Measurements from ENCODE around the gene CNOT4. TPM values are rescaled to one million over a fixed set of nuclear protein-coding genes. Genes with fewer than 3 reads are reported as not detected.

CNOT4 gene
- total RNA-seq, 1 experiment from 2014 or later: 14.6 TPM

DNA sequence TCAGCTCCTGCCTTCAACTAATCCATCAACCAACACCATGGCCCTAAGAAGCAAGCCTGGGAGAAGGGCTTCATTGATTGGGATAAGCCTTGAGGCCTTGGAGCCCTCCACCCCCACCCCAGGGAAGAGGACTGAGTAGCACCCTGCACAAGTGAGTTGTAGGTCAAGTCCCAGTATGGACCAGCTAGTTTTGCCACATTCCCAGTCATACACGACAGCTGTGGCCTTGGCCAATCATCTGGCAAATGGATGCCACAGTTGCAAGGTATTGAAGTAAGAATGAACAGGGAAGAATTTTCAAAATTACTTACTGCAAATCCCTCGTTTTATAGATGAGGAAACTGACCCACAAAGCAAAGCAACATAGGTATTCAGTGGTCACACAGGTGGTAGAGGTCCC, 166.5 kb downstream of the CNOT4 start (continued):
- no peak for TF ChIP-seq TCF7 (CRISPR knock-in tag; IDR thresholded peaks at IDR 0.05; ENCODE audit: low read depth)

DNA sequence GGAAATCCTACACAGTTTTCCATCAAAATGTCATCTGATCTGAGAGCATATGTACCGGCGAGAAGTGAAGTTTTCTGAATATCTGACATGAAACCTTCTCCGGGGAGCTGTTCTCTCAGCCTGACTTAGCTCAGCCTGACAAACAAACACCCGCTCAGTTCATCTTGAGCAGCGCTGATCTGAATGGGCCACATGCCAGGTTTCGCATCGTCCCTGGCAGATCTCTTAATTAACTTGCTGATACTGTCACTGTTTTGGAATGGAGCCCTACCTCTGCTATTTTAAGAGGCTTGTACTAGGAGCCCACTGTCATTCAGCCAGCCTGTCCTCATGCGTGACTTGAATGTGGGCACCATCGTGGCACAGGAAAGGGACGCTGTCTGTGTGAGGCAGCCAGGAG, 167.0 kb downstream of the CNOT4 start:
- no peak for DNase-seq (ENCODE audit: low spot score)
- no peak overlapping the region for H3K4me3 Mint-ChIP-seq
- CTCF ChIA-PET: interaction anchor here (1.1 to 4.8 kb wide), 2 partner anchors 62 to 68 kb away, joined by 6 to 22 read pairs; no protein-coding TSS in a partner anchor

More for the DNA sequence above, 167.0 kb downstream of the CNOT4 start:
- POLR2A ChIA-PET: no interaction called here
- Mint-ChIP-seq H3K4me1 (no peaks in the 10 kb centered on the region), H3K9me3 (no peaks in the 10 kb centered on the region), H3K27me3 (ENCODE audit: low read depth) (no peaks in the 10 kb centered on the region), H3K27ac (no peak overlapping the region), H3K36me3 (no peaks in the 10 kb centered on the region)
- no peak for TF ChIP-seq FOXK1 (CRISPR knock-in tag; IDR thresholded peaks at IDR 0.05)
- TF ChIP-seq, protein P1, sequence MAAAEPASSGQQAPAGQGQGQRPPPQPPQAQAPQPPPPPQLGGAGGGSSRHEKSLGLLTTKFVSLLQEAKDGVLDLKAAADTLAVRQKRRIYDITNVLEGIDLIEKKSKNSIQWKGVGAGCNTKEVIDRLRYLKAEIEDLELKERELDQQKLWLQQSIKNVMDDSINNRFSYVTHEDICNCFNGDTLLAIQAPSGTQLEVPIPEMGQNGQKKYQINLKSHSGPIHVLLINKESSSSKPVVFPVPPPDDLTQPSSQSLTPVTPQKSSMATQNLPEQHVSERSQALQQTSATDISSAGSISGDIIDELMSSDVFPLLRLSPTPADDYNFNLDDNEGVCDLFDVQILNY (CRISPR knock-in tag; IDR thresholded peaks at IDR 0.05): no peak
- TF ChIP-seq, protein P2, sequence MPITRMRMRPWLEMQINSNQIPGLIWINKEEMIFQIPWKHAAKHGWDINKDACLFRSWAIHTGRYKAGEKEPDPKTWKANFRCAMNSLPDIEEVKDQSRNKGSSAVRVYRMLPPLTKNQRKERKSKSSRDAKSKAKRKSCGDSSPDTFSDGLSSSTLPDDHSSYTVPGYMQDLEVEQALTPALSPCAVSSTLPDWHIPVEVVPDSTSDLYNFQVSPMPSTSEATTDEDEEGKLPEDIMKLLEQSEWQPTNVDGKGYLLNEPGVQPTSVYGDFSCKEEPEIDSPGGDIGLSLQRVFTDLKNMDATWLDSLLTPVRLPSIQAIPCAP (CRISPR knock-in tag; IDR thresholded peaks at IDR 0.05): no peak
- no peak for TF ChIP-seq ZNF138 (CRISPR knock-in tag; conservative IDR thresholded peaks at IDR 0.05)
- TF ChIP-seq TP53 (CRISPR knock-in tag; IDR thresholded peaks at IDR 0.05): no peak
- TF ChIP-seq, protein P3, sequence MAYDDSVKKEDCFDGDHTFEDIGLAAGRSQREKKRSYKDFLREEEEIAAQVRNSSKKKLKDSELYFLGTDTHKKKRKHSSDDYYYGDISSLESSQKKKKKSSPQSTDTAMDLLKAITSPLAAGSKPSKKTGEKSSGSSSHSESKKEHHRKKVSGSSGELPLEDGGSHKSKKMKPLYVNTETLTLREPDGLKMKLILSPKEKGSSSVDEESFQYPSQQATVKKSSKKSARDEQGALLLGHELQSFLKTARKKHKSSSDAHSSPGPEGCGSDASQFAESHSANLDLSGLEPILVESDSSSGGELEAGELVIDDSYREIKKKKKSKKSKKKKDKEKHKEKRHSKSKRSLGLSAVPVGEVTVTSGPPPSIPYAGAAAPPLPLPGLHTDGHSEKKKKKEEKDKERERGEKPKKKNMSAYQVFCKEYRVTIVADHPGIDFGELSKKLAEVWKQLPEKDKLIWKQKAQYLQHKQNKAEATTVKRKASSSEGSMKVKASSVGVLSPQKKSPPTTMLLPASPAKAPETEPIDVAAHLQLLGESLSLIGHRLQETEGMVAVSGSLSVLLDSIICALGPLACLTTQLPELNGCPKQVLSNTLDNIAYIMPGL (CRISPR knock-in tag; IDR thresholded peaks at IDR 0.05): no peak
- no peak for TF ChIP-seq CREM (CRISPR knock-in tag; IDR thresholded peaks at IDR 0.05)
- TF ChIP-seq, protein P4, sequence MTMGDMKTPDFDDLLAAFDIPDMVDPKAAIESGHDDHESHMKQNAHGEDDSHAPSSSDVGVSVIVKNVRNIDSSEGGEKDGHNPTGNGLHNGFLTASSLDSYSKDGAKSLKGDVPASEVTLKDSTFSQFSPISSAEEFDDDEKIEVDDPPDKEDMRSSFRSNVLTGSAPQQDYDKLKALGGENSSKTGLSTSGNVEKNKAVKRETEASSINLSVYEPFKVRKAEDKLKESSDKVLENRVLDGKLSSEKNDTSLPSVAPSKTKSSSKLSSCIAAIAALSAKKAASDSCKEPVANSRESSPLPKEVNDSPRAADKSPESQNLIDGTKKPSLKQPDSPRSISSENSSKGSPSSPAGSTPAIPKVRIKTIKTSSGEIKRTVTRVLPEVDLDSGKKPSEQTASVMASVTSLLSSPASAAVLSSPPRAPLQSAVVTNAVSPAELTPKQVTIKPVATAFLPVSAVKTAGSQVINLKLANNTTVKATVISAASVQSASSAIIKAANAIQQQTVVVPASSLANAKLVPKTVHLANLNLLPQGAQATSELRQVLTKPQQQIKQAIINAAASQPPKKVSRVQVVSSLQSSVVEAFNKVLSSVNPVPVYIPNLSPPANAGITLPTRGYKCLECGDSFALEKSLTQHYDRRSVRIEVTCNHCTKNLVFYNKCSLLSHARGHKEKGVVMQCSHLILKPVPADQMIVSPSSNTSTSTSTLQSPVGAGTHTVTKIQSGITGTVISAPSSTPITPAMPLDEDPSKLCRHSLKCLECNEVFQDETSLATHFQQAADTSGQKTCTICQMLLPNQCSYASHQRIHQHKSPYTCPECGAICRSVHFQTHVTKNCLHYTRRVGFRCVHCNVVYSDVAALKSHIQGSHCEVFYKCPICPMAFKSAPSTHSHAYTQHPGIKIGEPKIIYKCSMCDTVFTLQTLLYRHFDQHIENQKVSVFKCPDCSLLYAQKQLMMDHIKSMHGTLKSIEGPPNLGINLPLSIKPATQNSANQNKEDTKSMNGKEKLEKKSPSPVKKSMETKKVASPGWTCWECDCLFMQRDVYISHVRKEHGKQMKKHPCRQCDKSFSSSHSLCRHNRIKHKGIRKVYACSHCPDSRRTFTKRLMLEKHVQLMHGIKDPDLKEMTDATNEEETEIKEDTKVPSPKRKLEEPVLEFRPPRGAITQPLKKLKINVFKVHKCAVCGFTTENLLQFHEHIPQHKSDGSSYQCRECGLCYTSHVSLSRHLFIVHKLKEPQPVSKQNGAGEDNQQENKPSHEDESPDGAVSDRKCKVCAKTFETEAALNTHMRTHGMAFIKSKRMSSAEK (CRISPR knock-in tag; IDR thresholded peaks at IDR 0.05; ENCODE audit: borderline replicate concordance): no peak
- TF ChIP-seq FOXJ3 (CRISPR knock-in tag; IDR thresholded peaks at IDR 0.05; ENCODE audit: borderline replicate concordance): no peak
- TF ChIP-seq, protein P5, sequence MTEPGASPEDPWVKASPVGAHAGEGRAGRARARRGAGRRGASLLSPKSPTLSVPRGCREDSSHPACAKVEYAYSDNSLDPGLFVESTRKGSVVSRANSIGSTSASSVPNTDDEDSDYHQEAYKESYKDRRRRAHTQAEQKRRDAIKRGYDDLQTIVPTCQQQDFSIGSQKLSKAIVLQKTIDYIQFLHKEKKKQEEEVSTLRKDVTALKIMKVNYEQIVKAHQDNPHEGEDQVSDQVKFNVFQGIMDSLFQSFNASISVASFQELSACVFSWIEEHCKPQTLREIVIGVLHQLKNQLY (CRISPR knock-in tag; IDR thresholded peaks at IDR 0.05): no peak
- TF ChIP-seq TEAD1 (CRISPR knock-in tag; IDR thresholded peaks at IDR 0.05): no peak
- TF ChIP-seq, protein P6, sequence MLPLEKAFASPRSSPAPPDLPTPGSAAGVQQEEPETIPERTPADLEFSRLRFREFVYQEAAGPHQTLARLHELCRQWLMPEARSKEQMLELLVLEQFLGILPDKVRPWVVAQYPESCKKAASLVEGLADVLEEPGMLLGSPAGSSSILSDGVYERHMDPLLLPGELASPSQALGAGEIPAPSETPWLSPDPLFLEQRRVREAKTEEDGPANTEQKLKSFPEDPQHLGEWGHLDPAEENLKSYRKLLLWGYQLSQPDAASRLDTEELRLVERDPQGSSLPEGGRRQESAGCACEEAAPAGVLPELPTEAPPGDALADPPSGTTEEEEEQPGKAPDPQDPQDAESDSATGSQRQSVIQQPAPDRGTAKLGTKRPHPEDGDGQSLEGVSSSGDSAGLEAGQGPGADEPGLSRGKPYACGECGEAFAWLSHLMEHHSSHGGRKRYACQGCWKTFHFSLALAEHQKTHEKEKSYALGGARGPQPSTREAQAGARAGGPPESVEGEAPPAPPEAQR (CRISPR knock-in tag; IDR thresholded peaks at IDR 0.05): no peak
- TF ChIP-seq ZNF317 (CRISPR knock-in tag; IDR thresholded peaks at IDR 0.05; ENCODE audit: borderline replicate concordance, low read depth): no peak
- TF ChIP-seq CBFB (CRISPR knock-in tag; IDR thresholded peaks at IDR 0.05; ENCODE audit: low read depth): no peak
- TF ChIP-seq, protein P7, sequence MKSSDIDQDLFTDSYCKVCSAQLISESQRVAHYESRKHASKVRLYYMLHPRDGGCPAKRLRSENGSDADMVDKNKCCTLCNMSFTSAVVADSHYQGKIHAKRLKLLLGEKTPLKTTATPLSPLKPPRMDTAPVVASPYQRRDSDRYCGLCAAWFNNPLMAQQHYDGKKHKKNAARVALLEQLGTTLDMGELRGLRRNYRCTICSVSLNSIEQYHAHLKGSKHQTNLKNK (CRISPR knock-in tag; IDR thresholded peaks at IDR 0.05): no peak
- TF ChIP-seq ZBTB21 (CRISPR knock-in tag; IDR thresholded peaks at IDR 0.05; ENCODE audit: borderline replicate concordance): no peak
- TF ChIP-seq, protein P8, sequence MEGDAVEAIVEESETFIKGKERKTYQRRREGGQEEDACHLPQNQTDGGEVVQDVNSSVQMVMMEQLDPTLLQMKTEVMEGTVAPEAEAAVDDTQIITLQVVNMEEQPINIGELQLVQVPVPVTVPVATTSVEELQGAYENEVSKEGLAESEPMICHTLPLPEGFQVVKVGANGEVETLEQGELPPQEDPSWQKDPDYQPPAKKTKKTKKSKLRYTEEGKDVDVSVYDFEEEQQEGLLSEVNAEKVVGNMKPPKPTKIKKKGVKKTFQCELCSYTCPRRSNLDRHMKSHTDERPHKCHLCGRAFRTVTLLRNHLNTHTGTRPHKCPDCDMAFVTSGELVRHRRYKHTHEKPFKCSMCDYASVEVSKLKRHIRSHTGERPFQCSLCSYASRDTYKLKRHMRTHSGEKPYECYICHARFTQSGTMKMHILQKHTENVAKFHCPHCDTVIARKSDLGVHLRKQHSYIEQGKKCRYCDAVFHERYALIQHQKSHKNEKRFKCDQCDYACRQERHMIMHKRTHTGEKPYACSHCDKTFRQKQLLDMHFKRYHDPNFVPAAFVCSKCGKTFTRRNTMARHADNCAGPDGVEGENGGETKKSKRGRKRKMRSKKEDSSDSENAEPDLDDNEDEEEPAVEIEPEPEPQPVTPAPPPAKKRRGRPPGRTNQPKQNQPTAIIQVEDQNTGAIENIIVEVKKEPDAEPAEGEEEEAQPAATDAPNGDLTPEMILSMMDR (IDR thresholded peaks at IDR 0.05): no peak
- ATAC-seq: no peak

Measured in WTC11 (cell line).